ENCODE results near the gene DIAPH2.

DIAPH2 gene

DNA sequence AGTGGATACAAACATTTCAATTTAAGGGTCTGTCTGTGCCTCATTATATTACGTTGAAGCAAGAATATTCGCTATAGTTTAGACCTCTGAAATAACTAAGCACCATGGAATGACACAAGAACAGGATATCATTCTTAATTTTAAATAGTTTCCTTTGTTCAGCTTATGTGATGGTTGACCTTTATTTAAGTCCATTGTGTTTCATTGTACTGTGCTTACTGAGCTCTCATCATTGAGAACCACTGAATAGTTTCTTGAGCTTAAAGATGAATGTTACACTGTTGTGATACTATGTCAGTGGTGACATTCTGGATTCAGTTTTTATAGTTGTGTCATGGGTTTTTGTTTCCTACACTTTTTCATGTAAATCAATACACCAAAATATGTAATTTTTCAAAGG lies 438.4 kb downstream of the DIAPH2 start:
- no peak overlapping the region for H3K4me3 ChIP-seq (ENCODE audit: low read length, poor library complexity, severe bottlenecking)
- TF ChIP-seq, protein P1, sequence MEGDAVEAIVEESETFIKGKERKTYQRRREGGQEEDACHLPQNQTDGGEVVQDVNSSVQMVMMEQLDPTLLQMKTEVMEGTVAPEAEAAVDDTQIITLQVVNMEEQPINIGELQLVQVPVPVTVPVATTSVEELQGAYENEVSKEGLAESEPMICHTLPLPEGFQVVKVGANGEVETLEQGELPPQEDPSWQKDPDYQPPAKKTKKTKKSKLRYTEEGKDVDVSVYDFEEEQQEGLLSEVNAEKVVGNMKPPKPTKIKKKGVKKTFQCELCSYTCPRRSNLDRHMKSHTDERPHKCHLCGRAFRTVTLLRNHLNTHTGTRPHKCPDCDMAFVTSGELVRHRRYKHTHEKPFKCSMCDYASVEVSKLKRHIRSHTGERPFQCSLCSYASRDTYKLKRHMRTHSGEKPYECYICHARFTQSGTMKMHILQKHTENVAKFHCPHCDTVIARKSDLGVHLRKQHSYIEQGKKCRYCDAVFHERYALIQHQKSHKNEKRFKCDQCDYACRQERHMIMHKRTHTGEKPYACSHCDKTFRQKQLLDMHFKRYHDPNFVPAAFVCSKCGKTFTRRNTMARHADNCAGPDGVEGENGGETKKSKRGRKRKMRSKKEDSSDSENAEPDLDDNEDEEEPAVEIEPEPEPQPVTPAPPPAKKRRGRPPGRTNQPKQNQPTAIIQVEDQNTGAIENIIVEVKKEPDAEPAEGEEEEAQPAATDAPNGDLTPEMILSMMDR (conservative IDR thresholded peaks at IDR 0.05; ENCODE audit: low read length): no peak
- TF ChIP-seq EZH2phosphoT487 (IDR thresholded peaks at IDR 0.05; ENCODE audit: borderline replicate concordance): no peak
- no peak overlapping the region for H3K9ac ChIP-seq (ENCODE audit: low read depth, low read length, poor library complexity, severe bottlenecking)
- H3K9me2 ChIP-seq (replicated peaks; ENCODE audit: low read depth, low read length): no peaks in the 10 kb centered on the region
- H3F3A ChIP-seq (ENCODE audit: low read depth): no peaks in the 10 kb centered on the region
- no peaks in the 10 kb centered on the region for H3K79me2 ChIP-seq (ENCODE audit: insufficient read depth, low read length)
- H3K36me3 ChIP-seq (ENCODE audit: insufficient read depth, low read length): no peaks in the 10 kb centered on the region
- no peaks in the 10 kb centered on the region for H4K20me1 ChIP-seq (ENCODE audit: insufficient read depth, low read length, poor library complexity, severe bottlenecking)
- H3K27me3 ChIP-seq (ENCODE audit: insufficient read depth, low read length, poor library complexity, severe bottlenecking): no peaks in the 10 kb centered on the region
- H2AFZ ChIP-seq (ENCODE audit: low read length): no peak overlapping the region
- no peak overlapping the region for H3K4me2 ChIP-seq (ENCODE audit: low read depth, low read length, poor library complexity, severe bottlenecking)
- no peaks in the 10 kb centered on the region for H3K4me1 ChIP-seq (ENCODE audit: insufficient read depth, low read length, poor library complexity, severe bottlenecking)
- H3K9me3 ChIP-seq (ENCODE audit: insufficient read depth, low read depth, low read length): no peaks in the 10 kb centered on the region

DNA sequence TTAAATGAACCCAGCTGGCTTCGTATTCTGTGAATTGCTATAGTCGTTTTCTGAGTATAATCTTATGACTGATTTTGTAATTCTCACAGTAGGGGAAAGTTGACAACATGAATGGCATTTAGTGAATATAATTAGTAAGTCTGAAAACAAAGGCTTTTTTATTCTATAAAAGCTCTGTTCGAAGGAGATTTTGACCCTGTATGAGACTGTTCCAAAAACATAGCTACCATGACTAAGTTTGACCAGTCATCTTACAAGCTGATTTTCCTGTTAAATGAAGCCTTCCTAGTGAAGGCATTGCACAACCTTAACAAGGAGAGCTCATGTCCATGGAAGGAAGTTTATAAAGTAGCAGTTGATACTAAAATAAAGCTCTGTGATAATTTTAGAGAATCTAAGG lies 441.4 kb downstream of the DIAPH2 start:
- TF ChIP-seq EZH2phosphoT487 (IDR thresholded peaks at IDR 0.05; ENCODE audit: borderline replicate concordance): no peak
- TF ChIP-seq, protein P1 (conservative IDR thresholded peaks at IDR 0.05; ENCODE audit: low read length): no peak
- Histone ChIP-seq H3K9me2 (replicated peaks; ENCODE audit: low read depth, low read length) (no peaks in the 10 kb centered on the region), H3K4me1 (ENCODE audit: insufficient read depth, low read length, poor library complexity, severe bottlenecking) (no peaks in the 10 kb centered on the region), H3K27me3 (ENCODE audit: insufficient read depth, low read length, poor library complexity, severe bottlenecking) (no peaks in the 10 kb centered on the region), H3K36me3 (ENCODE audit: insufficient read depth, low read length) (no peaks in the 10 kb centered on the region), H3K9me3 (ENCODE audit: insufficient read depth, low read depth, low read length) (no peaks in the 10 kb centered on the region), H3F3A (ENCODE audit: low read depth) (no peaks in the 10 kb centered on the region), H3K4me2 (ENCODE audit: low read depth, low read length, poor library complexity, severe bottlenecking) (no peak overlapping the region), H2AFZ (ENCODE audit: low read length) (no peak overlapping the region), H3K9ac (ENCODE audit: low read depth, low read length, poor library complexity, severe bottlenecking) (no peak overlapping the region), H3K4me3 (ENCODE audit: low read length, poor library complexity, severe bottlenecking) (no peak overlapping the region), H4K20me1 (ENCODE audit: insufficient read depth, low read length, poor library complexity, severe bottlenecking) (no peaks in the 10 kb centered on the region), H3K79me2 (ENCODE audit: insufficient read depth, low read length) (no peaks in the 10 kb centered on the region)

DNA sequence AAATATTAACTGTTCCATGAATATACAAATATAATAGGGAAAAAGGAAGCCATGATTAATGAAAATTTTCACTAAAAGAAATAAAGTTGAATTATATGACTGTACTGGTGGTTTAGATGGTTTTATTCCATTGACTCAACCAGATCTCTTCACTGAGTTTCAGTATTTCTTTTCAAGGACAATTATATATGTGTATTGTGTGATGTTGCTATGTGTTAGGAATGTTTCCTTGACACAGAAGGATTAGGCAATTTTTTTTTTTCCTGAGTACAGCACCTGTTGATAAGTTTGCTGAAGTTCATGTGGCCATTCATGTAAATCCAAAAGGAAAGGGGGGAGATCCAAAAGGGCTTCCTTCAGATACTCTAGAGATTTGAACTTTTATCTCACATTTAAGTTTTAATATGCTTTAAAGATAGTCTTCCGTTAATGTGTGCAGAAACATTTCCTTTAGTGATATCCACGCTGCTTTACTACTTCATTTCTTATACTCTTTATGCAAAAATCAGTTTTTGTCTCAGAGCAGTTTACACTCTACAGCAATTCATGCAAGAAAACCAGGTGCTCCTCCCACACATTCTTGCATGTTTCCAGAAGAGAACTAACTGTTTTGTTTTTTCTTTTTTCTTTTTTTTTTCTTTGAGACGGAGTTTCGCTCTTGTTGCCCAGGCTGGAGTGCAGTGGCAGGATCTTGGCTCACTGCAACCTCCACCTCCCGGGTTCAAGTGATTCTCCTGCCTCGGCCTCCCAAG lies 448.2 kb downstream of the DIAPH2 start:
- Histone ChIP-seq H3K4me1 (ENCODE audit: insufficient read depth, low read length, poor library complexity, severe bottlenecking) (no peaks in the 10 kb centered on the region), H4K20me1 (ENCODE audit: insufficient read depth, low read length, poor library complexity, severe bottlenecking) (no peaks in the 10 kb centered on the region), H3K4me3 (ENCODE audit: low read length, poor library complexity, severe bottlenecking) (no peak overlapping the region), H2AFZ (ENCODE audit: low read length) (no peak overlapping the region), H3K79me2 (ENCODE audit: insufficient read depth, low read length) (no peaks in the 10 kb centered on the region), H3K36me3 (ENCODE audit: insufficient read depth, low read length) (no peaks in the 10 kb centered on the region), H3K9me2 (replicated peaks; ENCODE audit: low read depth, low read length) (no peaks in the 10 kb centered on the region), H3K9ac (ENCODE audit: low read depth, low read length, poor library complexity, severe bottlenecking) (no peak overlapping the region), H3K9me3 (ENCODE audit: insufficient read depth, low read depth, low read length) (no peaks in the 10 kb centered on the region), H3K27me3 (ENCODE audit: insufficient read depth, low read length, poor library complexity, severe bottlenecking) (no peaks in the 10 kb centered on the region), H3K4me2 (ENCODE audit: low read depth, low read length, poor library complexity, severe bottlenecking) (no peak overlapping the region), H3F3A (ENCODE audit: low read depth) (no peaks in the 10 kb centered on the region)
- no peak for TF ChIP-seq EZH2phosphoT487 (IDR thresholded peaks at IDR 0.05; ENCODE audit: borderline replicate concordance)

DNA sequence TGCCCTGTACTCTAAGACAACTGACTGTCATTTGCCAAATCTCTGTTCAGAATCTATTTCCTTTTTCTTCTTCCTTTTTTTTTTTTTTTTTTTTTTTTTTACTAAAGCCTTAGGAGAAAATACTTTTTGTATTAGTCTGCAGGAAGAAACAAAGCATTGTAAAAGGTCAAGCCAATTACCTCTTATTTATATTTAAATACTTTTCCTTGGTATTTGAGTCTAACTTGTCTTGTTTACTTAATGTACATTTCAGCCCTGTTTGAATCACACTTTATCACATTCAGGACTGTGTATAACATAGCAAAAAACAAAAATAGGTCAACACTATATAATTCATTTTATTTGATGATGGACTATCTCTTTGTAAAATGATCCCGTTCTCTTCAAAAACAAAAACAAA lies 461.3 kb downstream of the DIAPH2 start:
- H3K4me3 ChIP-seq (ENCODE audit: low read length, poor library complexity, severe bottlenecking): no peak overlapping the region
- H3K4me1 ChIP-seq (ENCODE audit: insufficient read depth, low read length, poor library complexity, severe bottlenecking): no peaks in the 10 kb centered on the region
- H2AFZ ChIP-seq (ENCODE audit: low read length): no peak overlapping the region
- no peak overlapping the region for H3K4me2 ChIP-seq (ENCODE audit: low read depth, low read length, poor library complexity, severe bottlenecking)
- H3K9me2 ChIP-seq (replicated peaks; ENCODE audit: low read depth, low read length): no peaks in the 10 kb centered on the region
- no peak overlapping the region for H3K9ac ChIP-seq (ENCODE audit: low read depth, low read length, poor library complexity, severe bottlenecking)
- no peaks in the 10 kb centered on the region for H3K79me2 ChIP-seq (ENCODE audit: insufficient read depth, low read length)
- TF ChIP-seq, protein P1 (conservative IDR thresholded peaks at IDR 0.05; ENCODE audit: low read length): no peak
- no peak for TF ChIP-seq EZH2phosphoT487 (IDR thresholded peaks at IDR 0.05; ENCODE audit: borderline replicate concordance)
- no peaks in the 10 kb centered on the region for H3K36me3 ChIP-seq (ENCODE audit: insufficient read depth, low read length)
- H4K20me1 ChIP-seq (ENCODE audit: insufficient read depth, low read length, poor library complexity, severe bottlenecking): no peaks in the 10 kb centered on the region
- H3K9me3 ChIP-seq (ENCODE audit: insufficient read depth, low read depth, low read length): no peaks in the 10 kb centered on the region
- no peaks in the 10 kb centered on the region for H3K27me3 ChIP-seq (ENCODE audit: insufficient read depth, low read length, poor library complexity, severe bottlenecking)
- no peaks in the 10 kb centered on the region for H3F3A ChIP-seq (ENCODE audit: low read depth)
